Peyer's patch (tissue), 4 donors: ENCODE measurements around the gene EPB41L4B. TPM values are rescaled to one million over a fixed set of nuclear protein-coding genes. Genes with fewer than 3 reads are reported as not detected.

Source experiments
- DNase-seq, 3 donors: peaks; one replicate each; pipeline ENCODE4 v3.0.0-alpha.2; 2017 to 2019
- H3K27ac ChIP-seq, 4 donors: fragments of 200-600 bp; sonication (generic); one replicate each; pipeline ENCODE4 v1.5.1; 2016 to 2019
- H3K27me3 ChIP-seq, 2 donors: fragments of 200-600 bp; sonication (generic); one replicate each; pipeline ENCODE4 v1.5.1; 2019
- H3K36me3 ChIP-seq, 3 donors: fragments of 200-600 bp; sonication (generic); one replicate each; pipeline ENCODE4 v1.5.1; 2016 to 2019
- H3K4me1 ChIP-seq, 4 donors: fragments of 200-600 bp; sonication (generic); one replicate each; pipeline ENCODE4 v1.5.1; 2016 to 2019
- H3K4me3 ChIP-seq, 4 donors: fragments of 200-600 bp; sonication (generic); 1 replicate in 3 of 4; 2 replicates in 1 of 4; pipeline ENCODE4 v1.5.1; 2016 to 2019; ENCODE audit warnings: mild to moderate bottlenecking in 1 of 4
- H3K9me3 ChIP-seq, 4 donors: fragments of 200-600 bp; sonication (generic); one replicate each; pipeline ENCODE4 v1.5.1; 2016 to 2019; ENCODE audit warnings: mild to moderate bottlenecking in 1 of 4
- POLR2A ChIP-seq, 2 donors: fragments of 450-650 bp; IDR thresholded peaks; one replicate each; pipeline ENCODE4 v1.5.1; 2017; ENCODE audit warnings: antibody characterized with exemption in 2 of 2, mild to moderate bottlenecking in 2 of 2, moderate library complexity in 2 of 2
- total RNA-seq, 4 donors: library from RNA; depleted of rRNA; stranded (reverse); fragments of >200 nt; gene quantifications; one replicate each; pipeline ENCODE4 v1.1.0, GENCODE V29; 2016
- TF ChIP-seq, protein P1 (sequence below), 6 experiments: fragments of 450-650 bp in 4 of 6; fragments of 200-600 bp in 2 of 6; sonication (generic) in 1 of 6; IDR thresholded peaks; one replicate each; pipeline ENCODE4 v1.5.1; 2017 to 2019; ENCODE audit warnings: antibody characterized with exemption in 6 of 6, mild to moderate bottlenecking in 3 of 6, moderate library complexity in 1 of 6

EPB41L4B gene
- total RNA-seq, 4 donors from 2014 or later, result 20.6 to 135 (median 78.2) TPM

DNA sequence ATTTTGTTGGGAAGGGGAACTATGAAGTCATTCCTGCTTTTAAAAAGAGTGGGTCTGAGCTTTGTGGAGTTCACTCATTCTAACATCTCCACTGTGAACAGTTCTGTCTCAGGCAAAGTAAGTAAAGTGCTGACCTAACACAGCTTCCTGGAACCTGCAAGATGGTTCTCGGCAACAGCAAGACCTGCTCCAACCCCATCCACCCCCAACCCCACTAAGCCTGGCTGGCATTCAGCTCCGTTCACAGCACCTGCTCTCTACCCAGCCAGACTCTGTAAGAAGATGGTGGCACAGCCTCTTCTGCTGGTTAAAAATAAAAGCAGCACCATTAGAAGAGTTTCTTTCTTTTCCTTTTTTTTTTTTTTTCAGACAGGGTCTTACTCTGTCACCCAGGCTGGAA lies 42.0 kb downstream of the EPB41L4B start:
- TF ChIP-seq, protein P1, sequence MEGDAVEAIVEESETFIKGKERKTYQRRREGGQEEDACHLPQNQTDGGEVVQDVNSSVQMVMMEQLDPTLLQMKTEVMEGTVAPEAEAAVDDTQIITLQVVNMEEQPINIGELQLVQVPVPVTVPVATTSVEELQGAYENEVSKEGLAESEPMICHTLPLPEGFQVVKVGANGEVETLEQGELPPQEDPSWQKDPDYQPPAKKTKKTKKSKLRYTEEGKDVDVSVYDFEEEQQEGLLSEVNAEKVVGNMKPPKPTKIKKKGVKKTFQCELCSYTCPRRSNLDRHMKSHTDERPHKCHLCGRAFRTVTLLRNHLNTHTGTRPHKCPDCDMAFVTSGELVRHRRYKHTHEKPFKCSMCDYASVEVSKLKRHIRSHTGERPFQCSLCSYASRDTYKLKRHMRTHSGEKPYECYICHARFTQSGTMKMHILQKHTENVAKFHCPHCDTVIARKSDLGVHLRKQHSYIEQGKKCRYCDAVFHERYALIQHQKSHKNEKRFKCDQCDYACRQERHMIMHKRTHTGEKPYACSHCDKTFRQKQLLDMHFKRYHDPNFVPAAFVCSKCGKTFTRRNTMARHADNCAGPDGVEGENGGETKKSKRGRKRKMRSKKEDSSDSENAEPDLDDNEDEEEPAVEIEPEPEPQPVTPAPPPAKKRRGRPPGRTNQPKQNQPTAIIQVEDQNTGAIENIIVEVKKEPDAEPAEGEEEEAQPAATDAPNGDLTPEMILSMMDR (IDR thresholded peaks at IDR 0.05), result no peak
- TF ChIP-seq POLR2A (IDR thresholded peaks at IDR 0.05), result no peak
- Histone ChIP-seq H3K36me3 (no peaks in the 10 kb centered on the region), H3K4me1 (peaks cover 0 to 16% (median 0%) of the 10 kb centered on the region in 4 donors), H3K9me3 (no peaks in the 10 kb centered on the region), H3K4me3 (no peak overlapping the region), H3K27me3 (no peaks in the 10 kb centered on the region), H3K27ac (no peak overlapping the region)
- no peak for DNase-seq

DNA sequence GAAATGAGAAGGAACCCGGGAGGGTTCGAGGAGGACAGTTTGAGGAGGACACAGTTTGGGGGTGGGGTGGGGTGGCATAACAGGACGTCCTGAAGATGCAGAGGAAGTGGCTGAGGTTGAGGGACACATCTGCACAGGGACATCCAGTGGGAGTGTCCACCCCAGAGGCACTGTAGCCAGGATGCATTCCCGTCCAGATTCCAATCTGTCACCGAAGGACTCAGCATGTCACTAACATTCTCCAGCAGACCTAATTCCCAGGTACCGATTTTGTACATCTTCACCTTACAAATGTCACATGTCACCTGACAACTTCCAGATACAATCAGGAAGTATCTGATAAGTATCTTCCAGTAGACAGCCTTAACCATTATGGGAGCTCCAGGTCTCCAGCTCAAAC lies 42.6 kb downstream of the EPB41L4B start:
- no peak for TF ChIP-seq POLR2A (IDR thresholded peaks at IDR 0.05)
- TF ChIP-seq, protein P1 (IDR thresholded peaks at IDR 0.05), result no peak
- no peaks in the 10 kb centered on the region for H3K36me3 ChIP-seq
- H3K4me1 ChIP-seq, result peaks cover 0 to 21% (median 0%) of the 10 kb centered on the region in 4 donors
- no peak for DNase-seq
- no peaks in the 10 kb centered on the region for H3K27me3 ChIP-seq
- no peak overlapping the region for H3K4me3 ChIP-seq
- H3K9me3 ChIP-seq, result no peaks in the 10 kb centered on the region
- no peak overlapping the region for H3K27ac ChIP-seq

DNA sequence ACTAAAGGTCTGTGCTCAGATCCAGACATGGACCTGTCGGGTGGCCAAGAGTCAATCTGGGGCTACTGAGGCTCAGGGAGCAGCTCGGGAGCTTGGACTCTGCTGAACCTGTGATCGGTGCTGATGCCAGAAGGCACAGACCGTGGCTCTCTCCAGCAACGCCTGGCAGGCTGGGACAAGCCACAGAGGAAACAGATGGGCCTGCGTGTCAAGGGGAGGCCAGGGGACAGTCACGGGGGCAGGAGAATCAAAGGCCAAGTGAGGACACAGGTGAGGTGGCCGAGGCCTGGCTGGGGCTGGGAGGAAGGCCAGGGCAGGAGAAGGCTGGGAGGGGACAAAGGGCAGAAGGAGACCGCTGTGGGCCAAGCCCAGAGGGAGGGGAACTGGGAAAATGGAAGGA lies 43.4 kb downstream of the EPB41L4B start:
- TF ChIP-seq, protein P1 (IDR thresholded peaks at IDR 0.05), result no peak
- no peak for TF ChIP-seq POLR2A (IDR thresholded peaks at IDR 0.05)
- H3K4me3 ChIP-seq, result no peak overlapping the region
- peak overlapping the region in 1 of 4 donors; percentile 38 for H3K27ac ChIP-seq
- no peaks in the 10 kb centered on the region for H3K36me3 ChIP-seq
- H3K4me1 ChIP-seq, result peaks cover 0 to 25% (median 0%) of the 10 kb centered on the region in 4 donors
- peak in 2 of 3 donors; percentile 53 to 66 for DNase-seq
- H3K9me3 ChIP-seq, result no peaks in the 10 kb centered on the region
- no peaks in the 10 kb centered on the region for H3K27me3 ChIP-seq

DNA sequence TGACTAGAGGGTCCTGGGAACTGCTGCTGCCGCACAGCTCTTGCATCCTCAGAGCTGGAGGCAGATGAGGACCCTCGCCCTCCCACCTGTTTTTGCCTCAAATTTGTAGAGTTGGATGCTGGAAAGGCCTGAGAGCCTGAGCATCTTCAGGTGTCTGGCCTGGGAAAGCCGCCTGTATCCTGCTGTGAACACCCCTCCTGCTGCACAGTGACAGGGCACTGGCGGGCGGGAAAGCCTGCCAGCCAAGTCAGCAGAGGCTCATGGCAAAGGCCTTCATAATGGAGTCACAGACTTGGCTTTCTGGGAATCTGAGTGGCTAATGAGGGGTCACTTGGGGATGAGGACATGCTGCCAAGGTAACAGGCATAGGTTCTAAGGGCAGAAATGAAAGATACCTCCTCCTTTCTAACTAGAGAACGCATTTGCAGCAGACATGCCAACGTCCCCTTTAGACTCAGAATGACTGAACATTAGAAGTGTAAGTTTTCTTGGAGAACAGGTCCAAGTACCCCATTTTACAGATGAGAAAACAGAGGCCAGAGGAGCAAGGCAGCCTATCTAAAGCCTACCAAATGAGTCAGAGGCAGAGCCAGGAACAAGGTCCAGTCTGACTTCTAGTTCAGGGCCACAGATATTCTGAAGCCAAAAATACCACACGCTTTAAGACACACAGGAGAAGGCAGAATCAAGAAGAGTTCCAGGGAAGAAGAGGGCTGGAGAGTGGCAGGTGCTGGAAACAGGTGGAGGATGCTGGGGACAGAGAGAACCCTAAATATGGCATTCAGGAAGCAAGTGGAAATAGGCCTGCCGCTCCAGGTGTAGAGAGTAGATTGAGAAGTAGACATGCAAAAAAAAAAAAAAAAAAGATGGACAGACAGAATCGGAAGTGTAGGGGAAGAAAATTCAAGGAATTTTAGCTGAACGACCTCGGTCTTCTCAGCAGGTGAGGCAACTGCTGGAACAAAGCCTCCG lies 44.1 kb downstream of the EPB41L4B start:
- H3K4me1 ChIP-seq, result peaks cover 0 to 25% (median 0%) of the 10 kb centered on the region in 4 donors
- no peak for DNase-seq
- no peaks in the 10 kb centered on the region for H3K9me3 ChIP-seq
- H3K4me3 ChIP-seq, result no peak overlapping the region
- H3K27ac ChIP-seq, result peak overlapping the region in 1 of 4 donors; percentile 38
- no peak for TF ChIP-seq POLR2A (IDR thresholded peaks at IDR 0.05)
- TF ChIP-seq, protein P1 (IDR thresholded peaks at IDR 0.05), result no peak
- no peaks in the 10 kb centered on the region for H3K27me3 ChIP-seq
- H3K36me3 ChIP-seq, result no peaks in the 10 kb centered on the region

DNA sequence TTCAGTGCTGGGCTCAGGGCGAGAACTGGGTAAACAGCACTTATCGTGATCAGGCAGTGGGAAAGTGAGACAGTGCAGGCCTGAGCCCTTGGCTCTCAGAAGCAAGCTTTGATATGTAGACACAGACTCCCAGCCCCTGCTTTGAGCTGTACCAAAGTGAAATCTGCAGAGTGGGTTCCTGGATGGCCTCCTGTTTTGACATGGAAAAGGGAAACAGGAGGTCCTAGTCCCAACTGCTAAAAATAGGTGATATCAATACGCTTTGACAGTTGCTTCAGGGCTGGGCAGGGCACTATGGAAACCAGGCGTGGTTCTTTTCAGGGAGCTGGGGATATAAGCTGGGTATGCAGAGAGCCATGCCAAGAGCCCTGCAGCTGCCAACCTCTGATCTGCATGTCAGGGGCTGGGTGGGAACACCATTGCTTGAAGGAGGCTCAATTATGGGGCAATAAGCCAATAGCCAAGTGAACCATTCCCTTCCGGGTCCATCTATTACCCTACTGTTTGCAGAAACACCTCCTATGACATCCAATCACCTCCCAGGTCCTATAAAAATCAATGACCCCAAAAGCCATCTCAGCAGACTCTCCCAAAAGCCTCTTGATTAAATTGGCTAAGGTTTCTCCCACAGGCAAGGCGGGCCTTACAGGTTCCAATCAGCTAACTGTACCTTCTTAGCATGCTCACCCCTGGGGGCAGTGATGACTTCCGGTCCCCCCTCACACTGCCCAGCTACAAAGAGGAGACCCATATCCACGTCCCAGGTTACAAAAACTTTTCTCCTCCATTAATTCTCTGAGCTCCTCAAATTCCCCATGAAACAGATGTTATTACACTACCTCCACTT lies 45.8 kb downstream of the EPB41L4B start:
- H3K36me3 ChIP-seq, result no peaks in the 10 kb centered on the region
- H3K4me1 ChIP-seq, result peaks cover 0 to 25% (median 0%) of the 10 kb centered on the region in 4 donors
- no peak for TF ChIP-seq POLR2A (IDR thresholded peaks at IDR 0.05)
- TF ChIP-seq, protein P1 (IDR thresholded peaks at IDR 0.05), result no peak
- no peak overlapping the region for H3K4me3 ChIP-seq
- no peaks in the 10 kb centered on the region for H3K9me3 ChIP-seq
- H3K27me3 ChIP-seq, result no peaks in the 10 kb centered on the region
- peak in 2 of 3 donors; percentile 73 for DNase-seq
- H3K27ac ChIP-seq, result peak overlapping the region in 3 of 4 donors; percentile 20 to 73 (median 66)
